Kidney epithelial cell (primary cell): ENCODE results near the gene PAK2. TPM values are rescaled to one million over a fixed set of nuclear protein-coding genes. Genes with fewer than 3 reads are reported as not detected.
"Not testable (repeated sequence)": the region's sequence is repeated elsewhere in the genome, so short reads cannot be mapped to it uniquely, and the experiment has no call there.

Experiments used
- DNase-seq: peaks from one replicate; pipeline ENCODE4 v3.0.0-alpha.2; 2010; ENCODE audit warnings: low read depth
- H3K27me3 ChIP-seq: 2 replicates; pipeline ENCODE4 v1.6.0; 2011; ENCODE audit warnings: low read length; ENCODE audit not compliant: control insufficient read depth, insufficient read depth
- H3K36me3 ChIP-seq: 2 replicates; pipeline ENCODE4 v1.5.1; 2011; ENCODE audit warnings: low read length; ENCODE audit not compliant: control insufficient read depth, insufficient read depth
- H3K4me3 ChIP-seq: 2 replicates; pipeline ENCODE4 v1.5.1; 2011; ENCODE audit warnings: low read depth, mild to moderate bottlenecking, control low read depth, low read length
- CTCF ChIP-seq: IDR thresholded peaks from 2 replicates; pipeline ENCODE4 v1.5.1; 2011; ENCODE audit warnings: mild to moderate bottlenecking, moderate library complexity, low read length, control low read depth, inconsistent platforms; ENCODE audit not compliant: insufficient read depth, poor library complexity, severe bottlenecking
- total RNA-seq: library from RNA; depleted of rRNA; stranded (reverse); fragments of >200 nt; gene quantifications from 2 replicates; pipeline ENCODE4 v1.2.3, GENCODE V29; 2015

Gene PAK2
- total RNA-seq, 1 donor from 2014 or later, result 50.6 TPM

DNA sequence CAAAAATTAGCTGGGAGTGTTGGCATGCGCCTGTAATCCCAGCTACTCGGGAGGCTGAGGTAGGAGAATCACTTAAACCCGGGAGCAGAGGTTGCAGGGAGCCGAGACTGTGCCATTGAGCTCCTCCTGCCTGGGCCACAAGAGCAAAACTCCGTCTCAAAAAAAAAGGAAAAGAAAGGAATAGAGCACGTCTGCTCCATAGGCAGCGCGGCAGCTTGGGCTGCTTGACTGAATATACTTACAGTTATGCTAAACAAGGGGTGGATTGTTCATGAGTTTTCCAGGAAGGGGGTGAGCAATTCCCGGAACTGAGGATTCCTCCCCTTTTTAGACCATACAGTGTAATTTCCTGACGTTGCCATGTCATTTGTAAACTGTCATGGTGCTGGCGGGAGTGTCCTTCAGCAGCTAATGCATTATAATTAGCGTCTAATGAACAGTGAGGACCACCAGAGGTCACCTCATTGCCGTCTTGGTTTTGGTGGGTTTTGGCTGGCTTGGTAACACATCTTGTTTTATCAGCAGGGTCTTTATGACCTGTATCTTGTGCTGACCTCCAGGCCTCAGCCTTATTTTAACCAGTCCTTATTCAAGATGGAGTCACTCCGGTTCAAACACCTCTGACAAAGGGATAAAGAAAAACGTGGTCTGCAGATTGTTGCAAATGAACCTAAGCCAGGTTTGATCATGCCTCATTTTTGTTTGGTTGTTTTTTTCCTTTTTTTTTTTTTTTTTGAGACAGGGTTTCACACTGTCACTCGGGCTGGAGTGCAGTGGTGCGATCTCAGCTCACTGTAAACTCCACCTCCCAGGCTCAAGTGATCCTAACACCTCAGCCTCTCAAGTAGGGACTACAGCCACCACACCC lies 103.1 kb downstream of the PAK2 start:
- TF ChIP-seq CTCF, result no peak
- Histone ChIP-seq H3K27me3 (no peaks in the 10 kb centered on the region), H3K4me3 (no peak overlapping the region), H3K36me3 (no peaks in the 10 kb centered on the region)
- DNase-seq, result no peak

GRCh38 chr3:196843435-196844110 lies 103.9 kb downstream of the PAK2 start:
- no peak for TF ChIP-seq CTCF
- no peak for DNase-seq

DNA sequence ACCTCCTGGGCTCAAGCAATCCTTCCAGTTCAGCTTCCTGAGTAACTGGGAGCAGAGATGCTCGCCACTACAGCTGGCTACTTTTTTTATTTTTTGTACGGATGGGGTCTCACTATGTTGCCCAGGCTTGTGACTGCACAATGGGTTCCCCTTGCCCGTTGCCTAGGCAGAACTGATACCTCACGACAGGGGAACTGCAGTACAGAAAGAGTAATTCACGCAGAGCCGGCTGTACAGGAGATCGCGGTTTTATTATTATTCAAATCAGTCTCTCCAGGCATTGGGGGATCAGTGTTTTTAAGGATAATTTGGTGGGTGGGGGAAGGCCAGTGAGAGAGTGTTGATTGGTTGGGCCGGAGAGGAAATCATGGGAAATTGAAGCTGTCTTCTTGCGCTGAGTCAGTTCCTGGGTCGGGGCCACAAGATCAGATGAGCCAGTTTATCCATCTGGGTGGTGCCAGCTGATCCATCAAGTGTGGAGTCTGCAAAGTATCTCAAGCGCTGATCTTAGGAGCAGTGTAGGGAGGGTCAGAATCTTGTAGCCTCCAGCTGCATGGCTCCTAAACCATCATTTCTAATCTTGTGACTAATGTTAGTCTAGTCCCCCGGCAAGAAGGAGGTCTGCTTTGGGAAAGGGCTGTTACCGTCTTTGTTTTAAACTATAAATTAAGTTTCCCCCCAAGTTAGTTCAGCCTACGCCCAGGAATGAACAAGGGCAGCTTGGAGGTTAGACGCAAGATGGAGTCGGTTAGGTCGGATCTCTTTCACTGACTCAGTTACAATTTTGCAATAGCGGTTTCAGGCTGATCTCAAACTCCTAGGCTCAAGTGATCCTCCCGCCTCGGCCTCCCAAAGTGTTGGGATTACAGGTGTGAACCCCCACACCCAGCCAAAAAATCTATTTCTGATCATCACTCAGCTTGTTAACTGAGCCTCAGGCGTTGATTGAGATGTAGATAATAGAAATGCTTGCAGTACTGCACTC lies 104.9 kb downstream of the PAK2 start:
- not testable (repeated sequence) for H3K27me3 ChIP-seq, H3K36me3 ChIP-seq, H3K4me3 ChIP-seq, DNase-seq

More at GRCh38 chr3:196843435-196844110, 103.9 kb downstream of the PAK2 start:
- Histone ChIP-seq H3K27me3 (no peaks in the 10 kb centered on the region), H3K36me3 (no peaks in the 10 kb centered on the region), H3K4me3 (no peak overlapping the region)

DNA sequence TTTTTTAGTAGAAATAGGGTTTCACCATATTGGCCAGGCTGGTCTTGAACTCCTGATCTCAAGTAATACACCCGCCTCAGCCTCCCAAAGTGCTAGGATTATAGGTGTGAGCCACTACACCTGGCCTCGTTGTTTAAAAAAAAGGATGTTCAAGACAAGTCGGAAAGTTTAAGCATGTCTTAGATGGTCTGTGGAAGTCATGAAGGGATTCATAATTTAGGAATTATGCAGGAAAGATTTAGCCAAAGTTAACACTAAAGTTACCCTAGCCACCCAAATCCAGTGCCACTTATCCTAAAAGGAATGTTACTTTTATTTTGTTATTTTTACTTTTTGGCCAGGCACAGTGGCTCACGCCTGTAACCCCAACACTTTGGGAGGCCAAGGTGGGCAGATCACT lies 108.7 kb downstream of the PAK2 start:
- not testable (repeated sequence) for H3K36me3 ChIP-seq, H3K27me3 ChIP-seq, DNase-seq, H3K4me3 ChIP-seq

DNA sequence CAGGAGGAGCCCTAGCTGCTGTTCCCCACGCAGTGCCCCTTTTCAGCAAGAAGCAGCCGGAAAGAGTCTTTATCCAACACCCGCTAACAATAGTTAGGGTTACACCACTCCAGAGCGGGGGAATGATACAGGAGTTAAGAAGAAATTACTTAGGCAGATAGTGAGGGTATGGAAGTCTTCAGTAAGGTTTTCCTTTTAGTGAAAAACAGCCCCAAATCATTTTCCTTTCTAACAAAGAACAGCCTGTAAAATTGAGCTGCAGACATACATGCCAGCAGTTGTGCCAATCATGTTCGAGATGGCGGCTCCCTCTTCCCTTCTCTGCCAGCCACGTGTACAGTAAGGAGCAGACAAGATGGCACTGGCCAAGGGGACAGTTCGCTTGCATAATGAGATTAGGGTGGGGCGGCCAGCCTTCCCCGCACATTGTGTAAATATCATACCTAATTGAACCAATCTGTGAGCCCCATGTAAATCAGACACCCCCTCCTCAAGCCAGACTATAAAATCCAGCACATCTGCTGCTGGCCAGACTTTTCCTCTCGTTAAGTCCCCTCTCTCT lies 109.6 kb downstream of the PAK2 start:
- H3K27me3 ChIP-seq, result no peaks in the 10 kb centered on the region
- H3K4me3 ChIP-seq, result no peak overlapping the region
- H3K36me3 ChIP-seq, result no peaks in the 10 kb centered on the region
- no peak for DNase-seq
- no peak for TF ChIP-seq CTCF

DNA sequence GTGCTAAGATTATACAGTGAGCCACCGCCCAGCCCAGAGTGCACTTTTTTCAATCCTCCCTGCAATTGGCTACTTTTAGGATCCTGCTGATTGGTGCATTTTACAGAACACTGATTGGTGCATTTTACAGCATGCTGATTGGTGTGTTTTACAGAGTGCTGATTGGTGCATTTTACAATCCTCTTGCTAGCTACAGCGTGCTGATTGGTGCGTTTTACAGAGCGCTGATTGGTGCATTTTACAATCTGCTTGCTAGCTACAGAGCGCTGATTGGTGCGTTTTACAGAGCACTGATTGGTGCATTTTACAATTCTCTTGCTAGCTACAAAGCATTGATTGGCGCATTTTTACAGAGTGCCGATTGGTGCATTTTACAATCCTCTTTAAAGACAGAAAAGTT lies 123.3 kb downstream of the PAK2 start:
- DNase-seq, H3K27me3 ChIP-seq, H3K4me3 ChIP-seq, H3K36me3 ChIP-seq: not testable (repeated sequence)

DNA sequence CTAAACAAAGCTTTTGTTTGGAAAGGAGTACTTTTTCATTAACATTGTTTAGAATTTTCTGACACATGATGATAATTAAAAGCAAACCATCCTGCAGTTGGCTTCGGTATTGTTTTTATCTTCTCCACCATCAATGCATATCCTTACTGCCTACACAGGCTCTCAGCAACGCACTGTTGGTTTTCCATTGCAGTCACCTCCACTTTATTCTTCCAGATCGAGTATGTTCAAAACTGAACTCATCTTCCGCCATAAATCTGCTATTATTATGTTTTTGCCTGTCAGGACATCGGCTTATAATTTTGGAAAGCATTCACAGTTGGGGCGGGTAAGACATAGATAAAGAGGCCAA lies 127.5 kb downstream of the PAK2 start:
- no peak for TF ChIP-seq CTCF
- DNase-seq, result no peak
- Histone ChIP-seq H3K27me3 (no peaks in the 10 kb centered on the region), H3K4me3 (peak overlapping the region; percentile 63), H3K36me3 (no peaks in the 10 kb centered on the region)
